Peyer's patch (tissue), 4 donors: ENCODE data around the gene C2orf78. TPM values are rescaled to one million over a fixed set of nuclear protein-coding genes. Genes with fewer than 3 reads are reported as not detected.
"Not testable (repeated sequence)": the region's sequence is repeated elsewhere in the genome, so short reads cannot be mapped to it uniquely, and the experiment has no call there.

Experiments used
- DNase-seq, 3 donors: peaks; one replicate each; pipeline ENCODE4 v3.0.0-alpha.2; 2017 to 2019
- H3K27ac ChIP-seq, 4 donors: fragments of 200-600 bp; sonication (generic); one replicate each; pipeline ENCODE4 v1.5.1; 2016 to 2019
- H3K27me3 ChIP-seq, 2 donors: fragments of 200-600 bp; sonication (generic); one replicate each; pipeline ENCODE4 v1.5.1; 2019
- H3K36me3 ChIP-seq, 3 donors: fragments of 200-600 bp; sonication (generic); one replicate each; pipeline ENCODE4 v1.5.1; 2016 to 2019
- H3K4me1 ChIP-seq, 4 donors: fragments of 200-600 bp; sonication (generic); one replicate each; pipeline ENCODE4 v1.5.1; 2016 to 2019
- H3K4me3 ChIP-seq, 4 donors: fragments of 200-600 bp; sonication (generic); 1 replicate in 3 of 4; 2 replicates in 1 of 4; pipeline ENCODE4 v1.5.1; 2016 to 2019; ENCODE audit warnings: mild to moderate bottlenecking in 1 of 4
- H3K9me3 ChIP-seq, 4 donors: fragments of 200-600 bp; sonication (generic); one replicate each; pipeline ENCODE4 v1.5.1; 2016 to 2019; ENCODE audit warnings: mild to moderate bottlenecking in 1 of 4
- CTCF ChIP-seq, 6 experiments: fragments of 450-650 bp in 4 of 6; fragments of 200-600 bp in 2 of 6; sonication (generic) in 1 of 6; IDR thresholded peaks; one replicate each; pipeline ENCODE4 v1.5.1; 2017 to 2019; ENCODE audit warnings: antibody characterized with exemption in 6 of 6, mild to moderate bottlenecking in 3 of 6, moderate library complexity in 1 of 6
- POLR2A ChIP-seq, 2 donors: fragments of 450-650 bp; IDR thresholded peaks; one replicate each; pipeline ENCODE4 v1.5.1; 2017; ENCODE audit warnings: antibody characterized with exemption in 2 of 2, mild to moderate bottlenecking in 2 of 2, moderate library complexity in 2 of 2
- total RNA-seq, 4 donors: library from RNA; depleted of rRNA; stranded (reverse); fragments of >200 nt; gene quantifications; one replicate each; pipeline ENCODE4 v1.1.0, GENCODE V29; 2016

C2orf78 gene
- total RNA-seq, 4 donors from 2014 or later, result not detected

GRCh38 chr2:73746015-73746876 is 37.7 kb upstream of the C2orf78 start:
- Histone ChIP-seq H3K4me1 (no peaks in the 10 kb centered on the region), H3K27ac (no peak overlapping the region), H3K9me3 (no peaks in the 10 kb centered on the region), H3K27me3 (no peaks in the 10 kb centered on the region), H3K4me3 (no peak overlapping the region), H3K36me3 (peaks cover 0 to 34% (median 0%) of the 10 kb centered on the region in 3 donors)
- TF ChIP-seq CTCF (IDR thresholded peaks at IDR 0.05) (no peak), POLR2A (IDR thresholded peaks at IDR 0.05) (no peak)
- no peak for DNase-seq

- no peak overlapping the region for H3K4me3 ChIP-seq
- peaks cover 0 to 36% (median 0%) of the 10 kb centered on the region in 3 donors for H3K36me3 ChIP-seq
- H3K27me3 ChIP-seq, result no peaks in the 10 kb centered on the region
- H3K27ac ChIP-seq, result no peak overlapping the region
- no peak for DNase-seq
- no peaks in the 10 kb centered on the region for H3K9me3 ChIP-seq
- no peak for TF ChIP-seq CTCF (IDR thresholded peaks at IDR 0.05)
- no peak for TF ChIP-seq POLR2A (IDR thresholded peaks at IDR 0.05)
- H3K4me1 ChIP-seq, result no peaks in the 10 kb centered on the region
These were observed 37.1 kb upstream of the C2orf78 start for GRCh38 chr2:73746877-73747208.

- no peaks in the 10 kb centered on the region for H3K27me3 ChIP-seq
- peaks cover 0 to 42% (median 0%) of the 10 kb centered on the region in 3 donors for H3K36me3 ChIP-seq
These were observed 34.7 kb upstream of the C2orf78 start for GRCh38 chr2:73749314-73749713.

GRCh38 chr2:73754332-73754731 is 29.7 kb upstream of the C2orf78 start:
- H3K36me3 ChIP-seq, result peaks cover 0 to 65% (median 0%) of the 10 kb centered on the region in 3 donors
- not testable (repeated sequence) for H3K9me3 ChIP-seq

More at GRCh38 chr2:73749314-73749713, 34.7 kb upstream of the C2orf78 start:
- no peak overlapping the region for H3K4me3 ChIP-seq
- no peaks in the 10 kb centered on the region for H3K9me3 ChIP-seq
- TF ChIP-seq POLR2A (IDR thresholded peaks at IDR 0.05) (no peak), CTCF (IDR thresholded peaks at IDR 0.05) (no peak)
- H3K27ac ChIP-seq, result no peak overlapping the region
- H3K4me1 ChIP-seq, result no peaks in the 10 kb centered on the region
- DNase-seq, result no peak

GRCh38 chr2:73759285-73759764 is 24.7 kb upstream of the C2orf78 start:
- peaks cover 0 to 4% (median 0%) of the 10 kb centered on the region in 4 donors for H3K4me1 ChIP-seq
- no peak overlapping the region for H3K27ac ChIP-seq
- no peak for DNase-seq
- no peaks in the 10 kb centered on the region for H3K9me3 ChIP-seq
- peaks cover 0 to 88% (median 0%) of the 10 kb centered on the region in 3 donors for H3K36me3 ChIP-seq
- H3K4me3 ChIP-seq, result no peak overlapping the region
- no peaks in the 10 kb centered on the region for H3K27me3 ChIP-seq
- TF ChIP-seq CTCF (IDR thresholded peaks at IDR 0.05) (no peak), POLR2A (IDR thresholded peaks at IDR 0.05) (no peak)

More at GRCh38 chr2:73754332-73754731, 29.7 kb upstream of the C2orf78 start:
- not testable (repeated sequence) for H3K4me1 ChIP-seq, H3K27me3 ChIP-seq, H3K27ac ChIP-seq, H3K4me3 ChIP-seq, DNase-seq

- Histone ChIP-seq H3K4me1 (peaks cover 0 to 4% (median 0%) of the 10 kb centered on the region in 4 donors), H3K27me3 (no peaks in the 10 kb centered on the region), H3K36me3 (peaks cover 0 to 88% (median 0%) of the 10 kb centered on the region in 3 donors), H3K27ac (no peak overlapping the region), H3K4me3 (no peak overlapping the region), H3K9me3 (no peaks in the 10 kb centered on the region)
- no peak for DNase-seq
- TF ChIP-seq POLR2A (IDR thresholded peaks at IDR 0.05) (no peak), CTCF (IDR thresholded peaks at IDR 0.05) (no peak)
These were observed 24.1 kb upstream of the C2orf78 start for GRCh38 chr2:73759904-73760303.
